HCT116 (cell line): ENCODE data around the gene NXPH1. TPM values are rescaled to one million over a fixed set of nuclear protein-coding genes. Genes with fewer than 3 reads are reported as not detected.

Experiments
- ATAC-seq: fragments of 200-7000 bp; cut with Tn5 transposase; 2 replicates; pipeline ENCODE4 v1.9.1; 2020; ENCODE audit warnings: mild to moderate bottlenecking, moderate library complexity
- BruUV-seq: library from RNA; stranded (reverse); fragments of 400-500 nt; replicated peaks from 2 replicates; lab custom pipeline; 2021; lab: Mats Ljungman, UMichigan
- CTCF ChIA-PET: fragments of 300-600 bp; sonication (Branson Sonifier 250); formaldehyde crosslinking; loops from one replicate; lab custom pipeline; 2021; ENCODE audit warnings: antibody characterized with exemption; lab: Charles Lee
- POLR2A ChIA-PET: fragments of 300-600, 350-600 bp; sonication (Branson Sonifier 250); formaldehyde crosslinking; loops from one replicate; lab custom pipeline; 2021; ENCODE audit warnings: antibody characterized with exemption; lab: Charles Lee
- RAD21 ChIA-PET, 2 experiments: fragments of 300-600 bp; sonication (Branson Sonifier 250); formaldehyde crosslinking; loops; one replicate each; lab custom pipeline; 2023; ENCODE audit warnings: low total read pairs in 2 of 2; ENCODE audit not compliant: uncharacterized antibody in 2 of 2, unreplicated experiment in 2 of 2, low non-redundant PET in 1 of 2; lab: Charles Lee
- DNase-seq: peaks from one replicate; pipeline ENCODE4 v3.0.0-alpha.2; 2010; ENCODE audit warnings: low read depth, low spot score
- H2AFZ ChIP-seq: fragments of 200-600 bp; shearing (Covaris generic), sonication (generic); 2 replicates; pipeline ENCODE4 v1.6.1; 2017; ENCODE audit warnings: low read depth, mixed run types, mixed read lengths, antibody characterized with exemption, low read length; ENCODE audit not compliant: poor library complexity, severe bottlenecking
- H3K27ac ChIP-seq: 2 replicates; pipeline ENCODE4 v1.5.1; 2012; ENCODE audit warnings: low read depth, low read length
- H3K27me3 ChIP-seq: fragments of 200-600 bp; sonication (generic); 2 replicates; pipeline ENCODE4 v1.6.1; 2016; ENCODE audit warnings: mixed run types, low read length, mixed read lengths; ENCODE audit not compliant: insufficient read depth
- H3K36me3 ChIP-seq, 2 experiments: fragments of 200-500 bp in 1 of 2; fragments of 200-600 bp in 1 of 2; sonication (Bioruptor generic) in 1 of 2; sonication (generic) in 1 of 2; 2 replicates each; pipeline versions ENCODE4 v1.5.1 to v1.6.1; 2014 to 2016; ENCODE audit warnings: low read length in 2 of 2, inconsistent platforms in 1 of 2, mixed read lengths in 1 of 2, mixed run types in 1 of 2; ENCODE audit not compliant: insufficient read depth in 2 of 2, control insufficient read depth in 1 of 2
- H3K4me1 ChIP-seq, 2 experiments: fragments of 200-600 bp in 1 of 2; sonication (generic) in 1 of 2; 2 replicates each; pipeline versions ENCODE4 v1.5.1 to v1.6.1; 2012 to 2017; ENCODE audit warnings: low read length in 2 of 2, inconsistent platforms in 1 of 2, mild to moderate bottlenecking in 1 of 2, mixed read lengths in 1 of 2, mixed run types in 1 of 2, moderate library complexity in 1 of 2; ENCODE audit not compliant: insufficient read depth in 2 of 2, control insufficient read depth in 1 of 2
- H3K4me2 ChIP-seq: fragments of 200-600 bp; sonication (generic); 2 replicates; pipeline ENCODE4 v1.6.1; 2017; ENCODE audit warnings: mixed run types, low read length, mixed read lengths
- H3K4me3 ChIP-seq, 2 experiments: fragments of 200-600 bp in 1 of 2; sonication (generic) in 1 of 2; replicated peaks in 1 of 2; 2 replicates each; pipeline ENCODE4 v1.5.1; 2011 to 2016; ENCODE audit warnings: low read length in 2 of 2, control low read depth in 1 of 2, low read depth in 1 of 2, mild to moderate bottlenecking in 1 of 2, mixed read lengths in 1 of 2, mixed run types in 1 of 2
- H3K79me2 ChIP-seq: fragments of 200-600 bp; sonication (generic); 2 replicates; pipeline ENCODE4 v1.6.1; 2017; ENCODE audit warnings: mild to moderate bottlenecking, mixed run types, low read length, moderate library complexity, mixed read lengths; ENCODE audit not compliant: insufficient read depth
- H3K9ac ChIP-seq: fragments of 200-600 bp; sonication (generic); 2 replicates; pipeline ENCODE4 v1.6.1; 2016; ENCODE audit warnings: low read length, mixed read lengths
- H3K9me2 ChIP-seq: fragments of 200-600 bp; sonication (generic), shearing (Covaris generic); 2 replicates; pipeline ENCODE4 v1.6.1; 2017; ENCODE audit warnings: mixed run types, mild to moderate bottlenecking, moderate library complexity; ENCODE audit not compliant: insufficient read depth
- H3K9me3 ChIP-seq, 2 experiments: fragments of 200-500 bp in 1 of 2; fragments of 200-600 bp in 1 of 2; sonication (Bioruptor generic) in 1 of 2; sonication (generic) in 1 of 2; 2 replicates each; pipeline ENCODE4 v1.6.1; 2014 to 2017; ENCODE audit warnings: low read length in 2 of 2, mixed read lengths in 2 of 2, inconsistent platforms in 1 of 2, low read depth in 1 of 2, mild to moderate bottlenecking in 1 of 2, mixed run types in 1 of 2, moderate library complexity in 1 of 2; ENCODE audit not compliant: control insufficient read depth in 1 of 2, insufficient read depth in 1 of 2
- H4K20me1 ChIP-seq: fragments of 200-600 bp; sonication (generic), shearing (Covaris generic); 2 replicates; pipeline ENCODE4 v1.6.1; 2017; ENCODE audit warnings: mixed run types, mild to moderate bottlenecking, moderate library complexity; ENCODE audit not compliant: insufficient read depth
- CTCF ChIP-seq, 3 experiments: fragments of 200-600 bp in 1 of 3; sonication (generic) in 1 of 3; IDR thresholded peaks in 2 of 3; conservative IDR thresholded peaks in 1 of 3; 2 replicates each; pipeline ENCODE4 v1.5.1; 2012 to 2017; ENCODE audit warnings: low read depth in 2 of 3, low read length in 2 of 3, antibody characterized with exemption in 1 of 3, borderline replicate concordance in 1 of 3, control low read depth in 1 of 3, mild to moderate bottlenecking in 1 of 3, mixed read lengths in 1 of 3, mixed run types in 1 of 3, moderate library complexity in 1 of 3; ENCODE audit not compliant: insufficient read depth in 1 of 3
- EGR1 ChIP-seq: IDR thresholded peaks from 2 replicates; pipeline ENCODE4 v1.6.1; 2012; ENCODE audit warnings: low read depth
- SIN3A ChIP-seq: IDR thresholded peaks from 2 replicates; pipeline ENCODE4 v1.6.1; 2012; ENCODE audit warnings: low read depth
- SP1 ChIP-seq: IDR thresholded peaks from 2 replicates; pipeline ENCODE4 v1.6.1; 2012; ENCODE audit warnings: low read depth
- TCF7L2 ChIP-seq: IDR thresholded peaks from 2 replicates; pipeline ENCODE4 v1.7.0; 2011; ENCODE audit warnings: borderline replicate concordance, inconsistent platforms; ENCODE audit not compliant: insufficient read depth, insufficient read length; ENCODE audit errors: extremely low read depth
- intact Hi-C: fragments of 100-400 bp; cut with micrococcal nuclease; formaldehyde crosslinking; loops from 2 replicates; pipeline ENCODE4 v1.10.0; 2022
- total RNA-seq: library from RNA; stranded (reverse); gene quantifications from one replicate; pipeline ENCODE4 v1.2.1, GENCODE V29; 2021; ENCODE audit not compliant: unreplicated experiment

Gene NXPH1
- total RNA-seq, 1 experiment from 2014 or later = 0.17 TPM

GRCh38 chr7:8441106-8441965 is 7.9 kb downstream of the NXPH1 start:
- ATAC-seq (no peak), DNase-seq (no peak)
- ChIA-PET RAD21 (no interaction called here), POLR2A (no interaction called here), CTCF (no interaction called here)
- H3K36me3 ChIP-seq = no peaks in the 10 kb centered on the region
- intact Hi-C loops = no loop called here
- H3K4me1 ChIP-seq = no peaks in the 10 kb centered on the region; a peak in 1 of 4 replicates
- no peak overlapping the region for H3K4me2 ChIP-seq
- no peak overlapping the region for H3K27ac ChIP-seq
- no peaks in the 10 kb centered on the region for H3K9me3 ChIP-seq
- no peak overlapping the region for H2AFZ ChIP-seq
- no peak for TF ChIP-seq TCF7L2
- TF ChIP-seq EGR1 = no peak
- no peak for TF ChIP-seq SP1
- peaks cover 5% of the 10 kb centered on the region; the same call in 1 of the 2 replicates for H3K27me3 ChIP-seq
- H3K9me2 ChIP-seq = no peaks in the 10 kb centered on the region
- no TSS peak for BruUV-seq
- H3K9ac ChIP-seq = no peak overlapping the region
- no peak overlapping the region for H3K4me3 ChIP-seq
- H3K79me2 ChIP-seq = no peaks in the 10 kb centered on the region
- H4K20me1 ChIP-seq = no peaks in the 10 kb centered on the region

GRCh38 chr7:8442051-8442813 is 8.8 kb downstream of the NXPH1 start:
- H4K20me1 ChIP-seq = no peaks in the 10 kb centered on the region
- TF ChIP-seq SIN3A (no peak), CTCF (IDR thresholded peaks at IDR 0.05 in 2 of 3, conservative IDR thresholded peaks at IDR 0.05 in 1 of 3; ENCODE audit: borderline replicate concordance in 1 of 3, insufficient read depth in 1 of 3, low read depth in 2 of 3, low read length in 2 of 3) (no peak)
- no peaks in the 10 kb centered on the region for H3K36me3 ChIP-seq
- H3K9me2 ChIP-seq = no peaks in the 10 kb centered on the region
- BruUV-seq = no TSS peak
- H3K79me2 ChIP-seq = no peaks in the 10 kb centered on the region
- H3K4me1 ChIP-seq = no peaks in the 10 kb centered on the region
- H2AFZ ChIP-seq = no peak overlapping the region
- H3K27me3 ChIP-seq = peaks cover 5% of the 10 kb centered on the region; the same call in 1 of the 2 replicates
- ChIA-PET RAD21 (no interaction called here), CTCF (no interaction called here), POLR2A (no interaction called here)
- intact Hi-C loops = no loop called here
- no peak overlapping the region for H3K4me3 ChIP-seq
- ATAC-seq = no peak
- H3K9ac ChIP-seq = no peak overlapping the region
- no peaks in the 10 kb centered on the region for H3K9me3 ChIP-seq
- no peak for DNase-seq
- no peak overlapping the region for H3K4me2 ChIP-seq
- no peak overlapping the region for H3K27ac ChIP-seq
